ENCODE results near the gene CCNK.

Gene CCNK

DNA sequence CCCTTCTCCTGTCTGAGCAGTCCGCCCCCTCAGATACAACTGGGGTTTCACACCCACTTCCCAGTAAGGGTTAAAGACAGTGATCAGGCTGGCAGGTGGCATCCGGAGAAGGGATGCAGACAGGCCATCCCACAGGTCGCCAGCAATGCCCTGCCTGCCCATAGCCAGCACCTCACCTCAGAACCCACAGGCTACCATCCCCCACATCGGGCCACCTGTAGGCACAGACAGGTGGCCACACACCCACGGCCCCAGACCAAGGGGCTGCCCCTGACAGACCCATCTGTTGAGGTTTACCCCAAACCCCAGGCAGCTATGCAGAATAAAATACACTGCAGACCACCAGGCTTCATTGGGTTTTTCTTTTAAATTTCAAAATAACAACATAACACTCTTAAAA, 57.5 kb downstream of the CCNK start:
- DNase-seq: no peak

DNA sequence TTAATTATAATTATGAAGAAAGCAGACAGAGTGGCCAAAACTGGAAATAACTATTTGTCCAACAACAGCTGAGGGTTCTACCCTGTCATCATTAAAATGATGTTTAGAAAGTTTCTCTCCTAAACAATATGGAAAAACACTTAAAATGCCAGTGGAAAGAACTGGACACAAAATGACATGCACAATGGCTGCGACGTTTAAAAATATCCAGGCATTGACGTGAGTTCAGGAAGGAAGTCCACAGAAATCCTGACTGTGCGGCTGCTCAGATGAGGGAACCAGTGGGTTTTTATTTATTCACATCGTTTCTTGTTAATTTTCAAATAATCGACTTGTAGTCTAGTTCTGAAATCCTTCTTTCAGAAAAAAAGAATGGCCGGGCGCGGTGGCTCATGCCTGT, 58.3 kb downstream of the CCNK start:
- DNase-seq: no peak

DNA sequence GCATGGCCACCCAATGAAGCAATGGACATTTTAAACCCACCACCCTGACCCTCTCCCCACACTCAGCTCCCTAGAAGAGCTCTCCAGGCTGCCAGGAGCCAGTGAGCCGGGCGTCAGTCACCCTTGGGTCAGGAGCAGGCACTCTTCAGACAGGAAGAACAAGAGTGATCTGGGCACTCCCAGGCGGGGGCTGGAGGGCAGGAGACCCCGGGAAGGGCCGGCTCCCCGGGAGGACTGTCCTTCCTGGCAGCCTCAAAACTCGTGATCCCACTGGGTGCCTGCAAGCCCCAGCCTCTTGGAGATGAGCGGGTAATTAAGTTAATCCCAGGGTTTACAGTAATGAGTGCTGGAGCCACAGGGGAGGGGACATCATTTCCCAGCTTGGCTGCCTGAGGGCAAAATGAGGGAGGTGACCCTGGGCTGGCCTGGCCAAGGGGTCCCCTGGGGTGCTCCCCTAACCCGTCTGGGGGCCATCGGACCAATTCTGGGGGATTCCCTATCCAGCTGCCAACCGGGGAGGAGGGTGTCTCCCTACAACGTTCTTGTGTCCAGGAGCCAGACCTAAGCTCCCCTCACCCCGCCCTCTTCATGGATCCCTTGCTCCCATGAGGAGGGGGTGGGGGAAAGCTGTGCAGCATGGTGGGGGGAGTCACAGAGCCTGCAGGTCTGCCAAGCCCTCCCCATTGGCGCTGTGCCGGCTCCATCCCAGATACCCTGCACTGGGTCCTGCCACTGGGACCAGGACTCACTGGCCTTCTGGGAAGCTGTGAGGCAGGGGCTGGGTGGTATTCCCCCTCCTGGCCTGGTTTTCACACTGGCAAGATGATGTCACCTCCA, 59.2 kb downstream of the CCNK start:
- no peak for DNase-seq

DNA sequence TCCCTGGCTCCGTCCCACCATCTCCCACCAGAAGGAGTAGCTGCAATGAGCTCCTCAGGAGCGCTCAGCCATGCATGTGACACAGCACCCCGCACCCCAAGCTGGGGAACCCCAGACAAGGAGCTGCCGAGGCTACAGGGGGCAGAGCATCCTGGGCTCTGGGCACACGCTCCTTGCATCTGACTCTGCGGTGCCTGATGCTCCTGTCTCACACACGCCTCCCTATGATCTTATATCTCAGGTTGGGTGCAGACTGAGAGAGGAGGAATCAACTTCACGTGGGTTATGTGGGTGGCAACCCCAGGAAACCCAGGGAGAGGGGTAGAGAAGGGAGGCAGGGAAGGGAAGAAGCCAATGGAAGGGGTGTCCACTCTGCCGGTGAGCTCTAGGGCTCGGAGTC, 60.0 kb downstream of the CCNK start:
- no peak for DNase-seq

- no peak for DNase-seq
Observed at GRCh38 chr14:99541677-99542470, 60.7 kb downstream of the CCNK start.

- no peak for DNase-seq
Observed at GRCh38 chr14:99542566-99542965, 61.4 kb downstream of the CCNK start.

DNA sequence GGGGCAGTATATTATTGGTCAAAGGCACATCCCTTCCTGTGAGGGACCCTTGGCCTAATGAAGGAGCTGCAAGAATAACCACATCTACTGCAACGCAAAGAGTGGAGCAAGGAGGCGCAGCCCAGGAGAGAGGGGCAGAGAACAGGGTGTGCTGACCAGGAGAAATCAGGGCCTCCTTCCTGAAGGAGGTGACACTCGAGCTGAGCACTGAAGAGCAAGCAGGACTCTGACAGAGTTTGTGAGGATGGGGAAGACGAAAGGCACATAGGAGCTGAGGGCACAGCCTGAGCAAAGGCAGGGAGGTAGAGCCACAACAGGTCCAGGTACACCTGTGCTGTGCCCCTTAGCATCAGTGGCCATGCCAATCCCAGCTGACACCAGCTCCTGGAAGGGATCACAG, 62.2 kb downstream of the CCNK start:
- no peak for DNase-seq

GRCh38 chr14:99543985-99544384, 62.8 kb downstream of the CCNK start:
- DNase-seq: no peak

GRCh38 chr14:99544991-99545390, 63.8 kb downstream of the CCNK start:
- no peak for DNase-seq

- DNase-seq: no peak
Observed at GRCh38 chr14:99545586-99545985, 64.4 kb downstream of the CCNK start.

GRCh38 chr14:99546234-99546879, 65.1 kb downstream of the CCNK start:
- DNase-seq: no peak

DNA sequence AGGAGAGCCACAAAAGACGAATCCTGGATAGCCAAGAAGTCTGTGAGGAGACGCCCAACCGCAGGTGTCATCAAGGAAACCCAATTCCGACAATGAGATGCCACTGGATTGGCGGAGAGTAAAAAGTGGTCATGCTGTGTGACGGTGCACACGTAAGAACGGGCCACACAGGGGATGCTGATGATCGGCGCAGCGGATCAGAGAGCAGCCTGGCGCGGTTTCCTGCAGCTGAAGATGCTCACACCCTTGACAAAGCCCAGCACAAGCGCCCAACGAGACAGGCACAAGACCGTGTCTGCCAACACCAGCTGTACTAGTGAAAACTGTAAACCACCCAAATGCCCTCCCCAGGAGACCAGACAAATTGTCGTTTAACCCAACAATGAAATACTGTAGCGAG, 67.0 kb downstream of the CCNK start:
- DNase-seq: no peak

DNA sequence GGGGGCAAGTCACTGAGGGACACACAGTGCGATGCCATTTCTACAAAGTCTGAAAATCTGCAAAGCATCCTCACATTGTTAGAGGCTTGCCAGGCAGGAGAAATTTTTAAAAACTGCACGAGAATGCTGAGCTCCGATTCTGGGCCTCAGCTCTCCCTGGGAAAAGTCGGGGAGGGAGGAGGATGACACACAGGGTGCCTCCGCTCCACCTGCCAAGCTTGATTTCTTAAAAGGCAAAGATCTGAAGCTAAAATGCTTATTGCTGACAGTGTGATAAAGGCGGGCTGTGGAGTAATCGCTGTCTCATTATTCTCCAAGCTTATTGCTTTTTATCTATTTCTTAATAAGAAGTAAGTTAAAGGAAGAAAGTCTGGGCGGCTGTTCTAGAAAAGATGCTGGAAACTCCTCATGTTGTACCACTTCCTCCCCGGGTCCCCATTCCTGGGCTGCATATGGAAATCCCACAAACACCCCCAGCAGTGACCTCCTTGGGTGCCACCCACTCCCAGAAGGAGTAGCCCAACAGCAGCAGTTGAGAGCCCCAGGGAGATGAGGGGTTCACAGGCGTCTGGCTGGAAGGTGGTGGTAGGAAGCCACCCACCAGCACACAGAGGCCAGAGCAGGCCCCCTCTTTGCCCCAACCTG, 67.8 kb downstream of the CCNK start:
- no peak for DNase-seq

DNA sequence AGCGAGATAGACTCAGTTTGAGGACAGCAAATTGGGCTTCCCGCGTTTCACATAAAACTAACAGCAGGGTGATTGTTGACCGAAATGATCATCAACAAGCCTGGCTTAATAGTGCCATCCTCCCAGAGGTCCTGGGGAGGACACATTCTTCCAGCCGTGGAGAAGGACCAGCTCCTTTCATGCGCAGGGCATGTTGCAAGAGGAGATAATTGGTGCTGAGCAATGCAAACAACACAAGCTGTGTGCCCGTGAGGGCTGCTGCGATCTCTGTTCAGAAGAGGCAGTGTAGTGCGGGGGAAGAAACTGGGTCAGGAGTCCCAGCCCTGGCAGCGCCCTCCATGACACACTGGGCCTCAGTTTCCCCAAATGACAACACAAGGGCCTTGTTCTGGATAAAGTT, 68.5 kb downstream of the CCNK start:
- DNase-seq: no peak

- DNase-seq: no peak
Observed at GRCh38 chr14:99550387-99550992, 69.3 kb downstream of the CCNK start.

DNA sequence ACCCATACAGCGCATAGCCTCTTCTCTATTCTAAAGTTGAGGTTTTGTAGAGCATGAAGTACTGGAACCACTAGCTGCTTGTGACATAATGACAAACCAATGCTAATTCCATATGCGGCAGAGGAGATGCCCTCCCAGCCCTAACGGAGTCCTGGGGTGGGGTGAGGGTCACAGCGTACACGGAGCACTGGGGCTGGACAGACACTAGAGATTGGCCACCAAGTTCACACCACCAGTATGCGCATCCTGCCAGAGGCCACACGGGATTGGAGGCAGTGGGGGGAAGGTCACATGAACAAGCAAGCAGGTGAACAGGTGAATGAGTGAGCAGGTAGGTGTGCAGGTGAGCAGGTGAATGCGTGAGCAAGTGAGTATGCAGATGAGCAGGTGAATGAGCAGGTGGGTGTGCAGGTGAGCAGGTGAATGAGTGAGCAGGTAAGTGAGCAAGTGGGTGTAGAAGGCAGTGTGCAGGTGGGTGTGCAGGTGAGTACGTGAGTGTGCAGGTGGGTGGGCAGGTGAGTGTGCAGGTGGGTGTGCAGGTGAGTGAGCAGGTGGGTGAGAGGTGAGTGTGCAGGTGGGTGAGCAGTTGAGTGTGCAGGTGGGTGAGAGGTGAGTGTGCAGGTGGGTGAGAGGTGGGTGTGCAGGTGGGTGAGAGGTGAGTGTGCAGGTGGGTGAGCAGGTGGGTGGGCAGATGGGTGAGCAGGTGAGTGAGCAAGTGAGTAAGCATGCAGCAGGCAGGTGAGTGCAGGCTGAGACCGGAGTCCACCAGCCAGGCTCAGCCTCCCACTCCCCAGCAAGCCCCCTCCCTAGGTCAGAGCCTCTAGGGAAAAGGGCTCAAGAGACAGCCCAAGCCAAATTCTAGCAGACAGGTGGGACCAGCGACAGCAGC, 70.1 kb downstream of the CCNK start:
- DNase-seq: no peak

GRCh38 chr14:99552021-99552553, 70.9 kb downstream of the CCNK start:
- DNase-seq: no peak

GRCh38 chr14:99552572-99553216, 71.5 kb downstream of the CCNK start:
- DNase-seq: no peak

DNA sequence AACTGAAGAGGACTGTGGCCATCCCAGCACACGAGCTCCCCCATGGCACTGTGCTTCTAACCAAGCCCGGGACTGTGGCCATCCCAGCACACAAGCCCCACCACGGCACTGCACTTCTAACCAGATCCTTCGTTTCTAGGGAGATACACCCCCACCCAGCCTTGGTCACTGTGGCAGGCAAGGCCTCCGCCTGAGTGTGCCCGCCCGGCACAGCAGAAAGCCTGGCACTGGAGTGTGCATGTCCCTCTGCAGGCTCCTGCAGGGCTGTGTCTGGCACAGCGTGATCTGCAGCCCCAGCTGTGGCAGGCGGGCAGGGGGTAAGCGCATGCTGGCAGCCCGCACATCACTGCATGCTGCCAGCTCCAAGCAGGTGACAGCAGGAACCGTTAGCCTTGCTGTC, 73.0 kb downstream of the CCNK start:
- no peak for DNase-seq

GRCh38 chr14:99554757-99555531, 73.7 kb downstream of the CCNK start:
- DNase-seq: no peak

All from fibroblast of upper back skin (primary cell).